Stimulated activated naive CD8-positive, alpha-beta T cell treated with anti-CD3 and anti-CD28 coated beads, Interleukin-15, Interleukin-2, amounts not matched to agents 100 U/mL and 50 U/mL, for 24 hours (primary cell): ENCODE measurements around the gene KCNG2.
"Not testable (repeated sequence)": the region's sequence is repeated elsewhere in the genome, so short reads cannot be mapped to it uniquely, and the experiment has no call there.

Experiments used
- ATAC-seq: fragments of 150-1000 bp; cut with Tn5 transposase; one replicate; pipeline ENCODE4 v1.10.0; 2021
- DNase-seq: peaks from one replicate; pipeline ENCODE4 v3.0.0; 2021

The KCNG2 gene

GRCh38 chr18:79871026-79871390 lies 73.3 kb downstream of the KCNG2 start:
- DNase-seq (no peak), ATAC-seq (no peak)

- DNase-seq = no peak
- ATAC-seq = no peak
These were observed 73.8 kb downstream of the KCNG2 start for GRCh38 chr18:79871481-79872091.

- ATAC-seq (no peak), DNase-seq (no peak)
These were observed 75.0 kb downstream of the KCNG2 start for GRCh38 chr18:79872527-79873444.

- no peak for DNase-seq
- no peak for ATAC-seq
These were observed 75.8 kb downstream of the KCNG2 start for GRCh38 chr18:79873449-79874110.

GRCh38 chr18:79874553-79875530 lies 77.1 kb downstream of the KCNG2 start:
- DNase-seq (no peak), ATAC-seq (no peak)

- ATAC-seq (no peak), DNase-seq (no peak)
These were observed 77.8 kb downstream of the KCNG2 start for GRCh38 chr18:79875531-79875919.

GRCh38 chr18:79875931-79876461 lies 78.3 kb downstream of the KCNG2 start:
- no peak for DNase-seq

GRCh38 chr18:79876497-79876896 lies 78.8 kb downstream of the KCNG2 start:
- DNase-seq (no peak), ATAC-seq (no peak)

More at GRCh38 chr18:79875931-79876461, 78.3 kb downstream of the KCNG2 start:
- ATAC-seq = no peak

- no peak for DNase-seq
- ATAC-seq = no peak
These were observed 79.7 kb downstream of the KCNG2 start for GRCh38 chr18:79877163-79878091.

- ATAC-seq, DNase-seq: not testable (repeated sequence)
These were observed 80.5 kb downstream of the KCNG2 start for GRCh38 chr18:79878246-79878645.

GRCh38 chr18:79878741-79879378 lies 81.1 kb downstream of the KCNG2 start:
- no peak for ATAC-seq
- DNase-seq = no peak

GRCh38 chr18:79879566-79879965 lies 81.8 kb downstream of the KCNG2 start:
- no peak for ATAC-seq
- no peak for DNase-seq

GRCh38 chr18:79881695-79882094 lies 84.0 kb downstream of the KCNG2 start:
- DNase-seq = no peak
- no peak for ATAC-seq

- DNase-seq = no peak
- no peak for ATAC-seq
These were observed 84.9 kb downstream of the KCNG2 start for GRCh38 chr18:79882522-79883241.

GRCh38 chr18:79883461-79884293 lies 85.9 kb downstream of the KCNG2 start:
- ATAC-seq = no peak
- no peak for DNase-seq

GRCh38 chr18:79884294-79884962 lies 86.7 kb downstream of the KCNG2 start:
- DNase-seq (no peak), ATAC-seq (no peak)

GRCh38 chr18:79884963-79885728 lies 87.4 kb downstream of the KCNG2 start:
- ATAC-seq (no peak), DNase-seq (no peak)
